Endothelial cell of umbilical vein (primary cell): ENCODE results near the gene LRP1. TPM values are rescaled to one million over a fixed set of nuclear protein-coding genes. Genes with fewer than 3 reads are reported as not detected.

Source experiments
- BruUV-seq: library from RNA; stranded (reverse); fragments of 400-500 nt; replicated peaks from 2 replicates; lab custom pipeline; 2021; lab: Mats Ljungman, UMichigan
- CTCF ChIA-PET: fragments of 300-600, 350-600 bp; sonication (Branson Sonifier 250); formaldehyde crosslinking; loops from one replicate; lab custom pipeline; 2021; ENCODE audit warnings: antibody characterized with exemption, inconsistent platforms; lab: Charles Lee
- POLR2A ChIA-PET: fragments of 300-600, 350-600 bp; sonication (Branson Sonifier 250); formaldehyde crosslinking; loops from one replicate; lab custom pipeline; 2021; ENCODE audit warnings: antibody characterized with exemption, inconsistent platforms; lab: Charles Lee
- DNase-seq: peaks from one replicate; pipeline ENCODE4 v3.0.0-alpha.2; 2011; ENCODE audit warnings: low read depth, low spot score
- FAIRE-seq: peaks from 2 replicates; lab custom pipeline; 2011; peaks lifted over from hg19 to GRCh38; lab: Jason Lieb, UNC
- H2AFZ ChIP-seq: 2 replicates; pipeline ENCODE4 v1.6.0; 2012; ENCODE audit warnings: low read depth, low read length, control low read depth, inconsistent platforms
- H3K27ac ChIP-seq: 2 replicates; pipeline ENCODE4 v1.5.1; 2011; ENCODE audit warnings: low read depth, mild to moderate bottlenecking, control low read depth, low read length, moderate library complexity; ENCODE audit not compliant: insufficient read depth
- H3K27me3 ChIP-seq, 2 experiments: 2 replicates each; pipeline versions ENCODE4 v1.6.0 to v1.6.1; 2011; ENCODE audit warnings: low read length in 2 of 2, mixed read lengths in 1 of 2; ENCODE audit not compliant: control insufficient read depth in 2 of 2, insufficient read depth in 2 of 2
- H3K36me3 ChIP-seq, 2 experiments: 2 replicates in 1 of 2; 3 replicates in 1 of 2; pipeline ENCODE4 v1.5.1; 2011; ENCODE audit warnings: low read length in 2 of 2, mild to moderate bottlenecking in 1 of 2, moderate library complexity in 1 of 2; ENCODE audit not compliant: control insufficient read depth in 2 of 2, insufficient read depth in 2 of 2; ENCODE audit errors: extremely low read depth in 1 of 2
- H3K4me1 ChIP-seq: 3 replicates; pipeline ENCODE4 v1.5.1; 2011; ENCODE audit warnings: mild to moderate bottlenecking, low read length; ENCODE audit not compliant: control insufficient read depth, insufficient read depth; ENCODE audit errors: extremely low read depth
- H3K4me2 ChIP-seq: 2 replicates; pipeline ENCODE4 v1.6.1; 2011; ENCODE audit warnings: low read length, control low read depth, mixed read lengths; ENCODE audit not compliant: insufficient read depth
- H3K4me3 ChIP-seq, 3 experiments: fragments of 200-600 bp in 1 of 3; sonication (generic), shearing (Covaris generic) in 1 of 3; replicated peaks in 1 of 3; 2 replicates each; pipeline ENCODE4 v1.5.1; 2011 to 2016; ENCODE audit warnings: control low read depth in 3 of 3, low read length in 3 of 3, mild to moderate bottlenecking in 2 of 3, inconsistent platforms in 1 of 3, low read depth in 1 of 3, moderate library complexity in 1 of 3; ENCODE audit not compliant: insufficient read depth in 1 of 3
- H3K79me2 ChIP-seq: 2 replicates; pipeline ENCODE4 v1.6.0; 2012; ENCODE audit warnings: low read length, inconsistent platforms; ENCODE audit not compliant: control insufficient read depth, insufficient read depth
- H3K9ac ChIP-seq: replicated peaks from 2 replicates; pipeline ENCODE3; 2011; ENCODE audit warnings: low read length, control low read depth; ENCODE audit not compliant: insufficient read depth; ENCODE audit errors: extremely low read depth
- H3K9me1 ChIP-seq: replicated peaks from 3 replicates; pipeline ENCODE4 v1.6.0; 2011; ENCODE audit warnings: mild to moderate bottlenecking, low read length; ENCODE audit not compliant: control insufficient read depth, insufficient read depth; ENCODE audit errors: extremely low read depth
- H3K9me3 ChIP-seq: replicated peaks from 2 replicates; pipeline ENCODE4 v1.5.1; 2012; ENCODE audit warnings: low read length, inconsistent platforms; ENCODE audit not compliant: control insufficient read depth, insufficient read depth
- H4K20me1 ChIP-seq: replicated peaks from 2 replicates; pipeline ENCODE3; 2011; ENCODE audit warnings: mild to moderate bottlenecking, low read length; ENCODE audit not compliant: control insufficient read depth, insufficient read depth; ENCODE audit errors: extremely low read depth
- EZH2 ChIP-seq: IDR thresholded peaks from 2 replicates; pipeline ENCODE4 v1.6.1; 2012; ENCODE audit warnings: borderline replicate concordance, low read depth, mild to moderate bottlenecking, moderate library complexity, low read length, inconsistent platforms; ENCODE audit not compliant: severe bottlenecking
- FOS ChIP-seq: IDR thresholded peaks from 2 replicates; pipeline ENCODE4 v1.6.1; 2011; ENCODE audit warnings: mild to moderate bottlenecking, low read length, moderate library complexity, borderline replicate concordance; ENCODE audit not compliant: insufficient read depth
- GATA2 ChIP-seq: IDR thresholded peaks from 2 replicates; pipeline ENCODE4 v1.7.0; 2011; ENCODE audit warnings: low read depth, mild to moderate bottlenecking, moderate library complexity, mixed read lengths, low read length; ENCODE audit not compliant: insufficient read length, insufficient read depth
- JUN ChIP-seq: IDR thresholded peaks from 2 replicates; pipeline ENCODE4 v1.6.1; 2011; ENCODE audit warnings: borderline replicate concordance, low read depth; ENCODE audit not compliant: insufficient read length, insufficient read depth
- MYC ChIP-seq: IDR thresholded peaks from one replicate; pipeline ENCODE4 v1.6.1; 2011; ENCODE audit warnings: mild to moderate bottlenecking, low read depth, low read length
- POLR2A ChIP-seq: IDR thresholded peaks from 2 replicates; pipeline ENCODE4 v1.6.1; 2012; ENCODE audit warnings: low read depth, mild to moderate bottlenecking, control low read depth, low read length
- POLR2AphosphoS5 ChIP-seq: IDR thresholded peaks from 2 replicates; pipeline ENCODE4 v1.6.1; 2012; ENCODE audit warnings: low read depth, mild to moderate bottlenecking, control low read depth, low read length, moderate library complexity; ENCODE audit not compliant: insufficient read depth
- dilution Hi-C: fragments of 300-500 bp; cut with MboI; formaldehyde crosslinking; loops from one replicate; pipeline ENCODE4 v1.15.0; 2019; ENCODE audit warnings: low sequenced_read_pairs; ENCODE audit not compliant: extremely low pct_ligation_motif_present
- intact Hi-C: fragments of 100-400 bp; cut with micrococcal nuclease; formaldehyde crosslinking; loops from one replicate; pipeline ENCODE4 v1.10.0; 2022
- polyA plus RNA-seq, 4 experiments: library from polyadenylated mRNA; depleted of rRNA in 3 of 4; stranded (reverse) in 3 of 4; unstranded in 1 of 4; fragments of >200 nt; gene quantifications; 2 replicates each; pipeline versions ENCODE4 v1.2.1 to v1.2.3, GENCODE V29; 2011 to 2012; ENCODE audit warnings: missing spikeins in 1 of 4
- total RNA-seq: library from RNA; stranded (reverse); gene quantifications from 2 replicates; pipeline ENCODE4 v1.2.3, GENCODE V29; 2021
- TF ChIP-seq, protein P1 (sequence below): IDR thresholded peaks from 2 replicates; pipeline ENCODE4 v1.6.1; 2011; ENCODE audit not compliant: insufficient read depth, insufficient read length
- TF ChIP-seq, protein P2 (sequence below), 2 donors: IDR thresholded peaks; 1 replicate in 1 of 2; 2 replicates in 1 of 2; pipeline ENCODE4 v1.5.1; 2011; ENCODE audit warnings: low read length in 2 of 2, mild to moderate bottlenecking in 2 of 2, moderate library complexity in 2 of 2, control low read depth in 1 of 2, inconsistent platforms in 1 of 2, low read depth in 1 of 2; ENCODE audit not compliant: insufficient read depth in 1 of 2; ENCODE audit errors: extremely low read depth in 1 of 2

LRP1 gene
- total and polyA plus RNA-seq, 2 donors (not counting 3 experiments of a cell fraction or from before 2014, with no cell fraction given) = 1.6 to 4.6 TPM

DNA sequence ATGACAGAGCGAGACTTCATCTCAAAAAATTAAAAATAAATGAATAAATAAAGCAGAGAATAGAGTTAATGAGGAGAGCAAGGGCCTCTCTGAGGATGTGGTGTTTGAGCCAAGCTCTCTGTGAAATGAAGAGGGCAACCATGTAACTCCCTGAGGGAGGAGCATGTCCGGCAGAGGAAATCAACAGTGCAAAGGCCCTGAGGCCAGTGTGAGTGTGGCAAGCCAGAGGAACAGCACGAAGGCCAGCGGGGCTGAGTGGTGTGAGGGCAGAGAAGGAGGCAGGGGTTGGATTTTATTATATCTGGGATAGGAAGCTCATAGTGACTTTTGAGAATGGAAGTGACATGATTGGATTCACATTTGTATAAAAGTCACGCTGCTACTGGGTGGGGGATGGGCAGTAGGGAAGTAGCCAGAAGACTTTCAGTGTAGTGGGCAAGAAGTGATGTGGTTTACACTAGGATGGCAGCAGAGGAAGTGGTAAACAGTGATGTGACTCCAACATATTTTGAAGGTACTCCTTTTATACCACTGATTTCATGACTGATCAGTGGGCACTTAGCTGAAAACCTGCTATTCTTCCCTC, 29.4 kb downstream of the LRP1 start:
- no peaks in the 10 kb centered on the region for H3K79me2 ChIP-seq
- CTCF ChIA-PET = interaction anchor here (0.9 to 1.2 kb wide), 4 partner anchors 16 to 33 kb away, joined by 3 to 4 read pairs (median 3); no protein-coding TSS in a partner anchor
- no peak overlapping the region for H3K4me3 ChIP-seq

DNA sequence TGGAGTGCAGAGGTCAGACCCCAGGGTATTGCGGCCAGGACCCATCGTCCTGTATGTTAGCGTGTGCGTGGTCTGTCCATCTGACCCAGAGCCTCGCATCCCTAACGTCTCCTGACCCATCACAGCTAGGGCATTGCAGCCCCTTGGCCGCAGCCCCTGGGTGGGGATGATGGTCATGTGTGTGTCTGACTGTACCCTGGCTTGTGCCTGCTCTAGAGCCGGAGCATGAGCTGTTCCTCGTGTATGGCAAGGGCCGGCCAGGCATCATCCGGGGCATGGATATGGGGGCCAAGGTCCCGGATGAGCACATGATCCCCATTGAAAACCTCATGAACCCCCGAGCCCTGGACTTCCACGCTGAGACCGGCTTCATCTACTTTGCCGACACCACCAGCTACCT, 29.9 kb downstream of the LRP1 start:
- FAIRE-seq (no peak), DNase-seq (no peak)
- no peaks in the 10 kb centered on the region for H3K36me3 ChIP-seq
- no peaks in the 10 kb centered on the region for H3K79me2 ChIP-seq
- no peaks in the 10 kb centered on the region for H3K9me3 ChIP-seq
- no peak overlapping the region for H3K4me2 ChIP-seq
- no peak overlapping the region for H3K27ac ChIP-seq
- H4K20me1 ChIP-seq = no peaks in the 10 kb centered on the region
- TF ChIP-seq GATA2 (no peak), POLR2A (no peak), MYC (no peak), FOS (no peak), JUN (no peak), EZH2 (no peak), POLR2AphosphoS5 (no peak)
- TF ChIP-seq, protein P1, sequence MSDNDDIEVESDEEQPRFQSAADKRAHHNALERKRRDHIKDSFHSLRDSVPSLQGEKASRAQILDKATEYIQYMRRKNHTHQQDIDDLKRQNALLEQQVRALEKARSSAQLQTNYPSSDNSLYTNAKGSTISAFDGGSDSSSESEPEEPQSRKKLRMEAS = no peak
- TF ChIP-seq, protein P2, sequence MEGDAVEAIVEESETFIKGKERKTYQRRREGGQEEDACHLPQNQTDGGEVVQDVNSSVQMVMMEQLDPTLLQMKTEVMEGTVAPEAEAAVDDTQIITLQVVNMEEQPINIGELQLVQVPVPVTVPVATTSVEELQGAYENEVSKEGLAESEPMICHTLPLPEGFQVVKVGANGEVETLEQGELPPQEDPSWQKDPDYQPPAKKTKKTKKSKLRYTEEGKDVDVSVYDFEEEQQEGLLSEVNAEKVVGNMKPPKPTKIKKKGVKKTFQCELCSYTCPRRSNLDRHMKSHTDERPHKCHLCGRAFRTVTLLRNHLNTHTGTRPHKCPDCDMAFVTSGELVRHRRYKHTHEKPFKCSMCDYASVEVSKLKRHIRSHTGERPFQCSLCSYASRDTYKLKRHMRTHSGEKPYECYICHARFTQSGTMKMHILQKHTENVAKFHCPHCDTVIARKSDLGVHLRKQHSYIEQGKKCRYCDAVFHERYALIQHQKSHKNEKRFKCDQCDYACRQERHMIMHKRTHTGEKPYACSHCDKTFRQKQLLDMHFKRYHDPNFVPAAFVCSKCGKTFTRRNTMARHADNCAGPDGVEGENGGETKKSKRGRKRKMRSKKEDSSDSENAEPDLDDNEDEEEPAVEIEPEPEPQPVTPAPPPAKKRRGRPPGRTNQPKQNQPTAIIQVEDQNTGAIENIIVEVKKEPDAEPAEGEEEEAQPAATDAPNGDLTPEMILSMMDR (IDR thresholded peaks at IDR 0.05; ENCODE audit: extremely low read depth in 1 of 2, insufficient read depth in 1 of 2, low read depth in 1 of 2, low read length in 2 of 2) = no peak
- ChIA-PET POLR2A (no interaction called here), CTCF (interaction anchor here (0.9 to 1.1 kb wide), 4 partner anchors 15 to 18 kb away, joined by 3 to 4 read pairs (median 4); no protein-coding TSS in a partner anchor)
- no peak overlapping the region for H2AFZ ChIP-seq
- no TSS peak for BruUV-seq
- H3K4me1 ChIP-seq = no peaks in the 10 kb centered on the region
- no peak overlapping the region for H3K4me3 ChIP-seq
- intact Hi-C loops = no loop called here
- no peak overlapping the region for H3K9ac ChIP-seq
- H3K27me3 ChIP-seq = no peaks in the 10 kb centered on the region
- H3K9me1 ChIP-seq = no peaks in the 10 kb centered on the region
- dilution Hi-C loops = no loop called here

More for the DNA sequence above, 29.4 kb downstream of the LRP1 start:
- Histone ChIP-seq H3K36me3 (no peaks in the 10 kb centered on the region), H3K27me3 (no peaks in the 10 kb centered on the region), H3K4me2 (no peak overlapping the region), H3K9ac (no peak overlapping the region), H3K9me3 (no peaks in the 10 kb centered on the region), H3K4me1 (no peaks in the 10 kb centered on the region), H4K20me1 (no peaks in the 10 kb centered on the region), H3K27ac (no peak overlapping the region), H2AFZ (no peak overlapping the region), H3K9me1 (no peaks in the 10 kb centered on the region)
- BruUV-seq = no TSS peak
- dilution Hi-C loops (no loop called here), intact Hi-C loops (no loop called here)
- FAIRE-seq = no peak
- POLR2A ChIA-PET = no interaction called here
- no peak for TF ChIP-seq MYC
- TF ChIP-seq EZH2 = no peak
- no peak for TF ChIP-seq GATA2
- no peak for TF ChIP-seq FOS
- TF ChIP-seq, protein P1 = no peak
- no peak for TF ChIP-seq JUN
- no peak for DNase-seq
